Subcutaneous abdominal adipose tissue (tissue), 5 donors: ENCODE data around the gene SCYGR2.

Experiments
- H3K27ac ChIP-seq: one replicate; pipeline ENCODE4 v1.7.0; 2013; ENCODE audit warnings: low read depth, mild to moderate bottlenecking, inconsistent platforms, low read length, moderate library complexity
- H3K27me3 ChIP-seq, 5 donors: one replicate each; pipeline ENCODE4 v1.7.0; 2013; ENCODE audit warnings: low read length in 5 of 5, inconsistent platforms in 1 of 5; ENCODE audit not compliant: control insufficient read depth in 5 of 5, insufficient read depth in 4 of 5
- H3K36me3 ChIP-seq, 5 donors: one replicate each; pipeline ENCODE4 v1.7.0; 2013; ENCODE audit warnings: low read length in 5 of 5; ENCODE audit not compliant: control insufficient read depth in 5 of 5, insufficient read depth in 5 of 5
- H3K4me1 ChIP-seq, 5 donors: one replicate each; pipeline ENCODE4 v1.7.0; 2013; ENCODE audit warnings: low read length in 5 of 5, mild to moderate bottlenecking in 3 of 5, moderate library complexity in 1 of 5; ENCODE audit not compliant: control insufficient read depth in 5 of 5, insufficient read depth in 5 of 5
- H3K4me3 ChIP-seq, 5 donors: one replicate each; pipeline ENCODE4 v1.7.0; 2013; ENCODE audit warnings: low read length in 5 of 5, low read depth in 1 of 5
- H3K9ac ChIP-seq, 5 donors: one replicate each; pipeline ENCODE4 v1.7.0; 2013; ENCODE audit warnings: low read length in 5 of 5, mild to moderate bottlenecking in 4 of 5, moderate library complexity in 3 of 5
- H3K9me3 ChIP-seq, 5 donors: one replicate each; pipeline ENCODE4 v1.7.0; 2013; ENCODE audit warnings: low read length in 5 of 5; ENCODE audit not compliant: control insufficient read depth in 5 of 5
- donor health status: healthy.
- donor health status: healthy.
- donor health status: healthy.
- donor health status: healthy.
- donor health status: healthy.

SCYGR2 gene

DNA sequence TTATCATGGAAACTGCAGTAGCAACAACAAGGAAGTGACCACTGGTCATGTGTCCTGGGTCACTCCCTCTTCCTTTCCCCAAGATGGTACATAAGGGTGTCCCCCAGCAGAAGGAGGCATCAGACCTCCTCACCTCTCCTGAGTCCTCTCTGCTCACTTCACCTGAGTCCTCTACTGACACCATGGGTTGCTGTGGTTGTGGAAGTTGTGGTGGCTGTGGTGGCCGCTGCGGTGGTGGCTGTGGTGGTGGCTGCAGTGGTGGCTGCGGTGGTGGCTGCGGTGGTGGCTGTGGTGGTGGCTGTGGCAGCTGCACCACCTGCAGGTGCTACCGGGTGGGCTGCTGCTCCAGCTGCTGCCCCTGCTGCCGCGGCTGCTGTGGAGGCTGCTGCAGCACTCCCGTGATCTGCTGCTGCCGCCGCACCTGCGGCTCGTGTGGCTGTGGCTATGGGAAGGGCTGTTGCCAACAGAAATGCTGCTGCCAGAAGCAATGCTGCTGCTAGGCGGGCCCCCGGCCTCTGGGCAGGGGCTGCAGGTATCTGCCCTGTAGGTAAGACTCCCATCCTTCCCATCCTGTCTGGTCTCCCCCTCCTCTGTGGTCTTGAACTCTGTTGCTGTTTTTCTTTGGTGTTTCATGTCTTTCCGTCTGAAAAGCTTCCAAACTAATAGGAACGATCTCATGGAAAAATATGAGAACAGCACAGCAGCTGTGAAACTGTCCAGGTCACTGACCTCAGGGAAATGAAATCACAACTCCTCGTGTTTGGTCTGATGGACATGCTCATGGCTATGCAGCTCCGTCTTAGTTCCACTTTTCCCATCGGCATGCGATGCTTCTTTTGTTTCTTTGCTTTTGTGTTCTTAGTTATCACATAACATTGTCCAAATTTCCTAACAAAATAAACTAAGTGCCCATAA lies 18.9 kb downstream of the SCYGR2 start, which contains the start of gene SCYGR4:
Gene SCYGR4 (plus strand): TSS at position 183 of the 915 bp plus-strand sequence. CDS start 0 bp downstream, at position 183.
- H3K9me3 ChIP-seq = peaks cover 0 to 6% (median under 1%) of the 10 kb centered on the region in 5 donors
- peaks cover 0 to 14% (median 6%) of the 10 kb centered on the region in 5 donors for H3K4me1 ChIP-seq
- H3K9ac ChIP-seq = no peak within 1 kb of the TSS
- no peaks in the 10 kb centered on the region for H3K36me3 ChIP-seq
- no peaks in the 10 kb centered on the region for H3K27me3 ChIP-seq
- H3K27ac ChIP-seq = no peak within 1 kb of the TSS
- no peak within 1 kb of the TSS for H3K4me3 ChIP-seq

- Histone ChIP-seq H3K4me1 (peaks cover 0 to 3% (median 0%) of the 10 kb centered on the region in 5 donors), H3K4me3 (no peak overlapping the region), H3K27ac (no peak overlapping the region), H3K9ac (no peak overlapping the region), H3K27me3 (no peaks in the 10 kb centered on the region), H3K9me3 (peaks cover 0 to 8% (median 4%) of the 10 kb centered on the region in 5 donors), H3K36me3 (no peaks in the 10 kb centered on the region)
Observed at GRCh38 chr2:227623226-227623625, 24.5 kb downstream of the SCYGR2 start.

DNA sequence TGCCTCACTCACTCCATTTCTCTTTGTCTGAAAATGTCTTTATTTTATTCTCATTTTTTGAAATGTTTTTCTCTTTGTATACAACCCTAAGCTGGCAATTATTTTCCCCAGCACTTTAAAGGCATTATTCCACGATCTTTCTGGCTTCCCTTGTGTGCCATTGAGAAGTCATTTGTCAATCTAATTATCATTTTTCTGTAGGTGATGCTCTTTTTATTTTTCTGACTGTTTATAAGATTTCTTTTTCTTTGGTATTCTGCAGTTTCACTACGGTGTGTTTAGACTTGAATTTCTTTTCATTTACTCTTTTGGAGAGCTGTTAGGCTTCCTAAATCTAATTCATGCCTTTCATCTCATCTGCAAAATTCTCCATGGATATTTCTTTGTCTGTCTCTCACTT lies 26.7 kb downstream of the SCYGR2 start:
- Histone ChIP-seq H3K27ac (no peak overlapping the region), H3K4me1 (peaks cover 0 to 3% (median 0%) of the 10 kb centered on the region in 5 donors), H3K9ac (no peak overlapping the region), H3K4me3 (no peak overlapping the region), H3K27me3 (no peaks in the 10 kb centered on the region), H3K9me3 (peaks cover 0 to 8% (median 4%) of the 10 kb centered on the region in 5 donors), H3K36me3 (no peaks in the 10 kb centered on the region)

- Histone ChIP-seq H3K36me3 (no peaks in the 10 kb centered on the region), H3K9ac (no peak overlapping the region), H3K9me3 (peaks cover 0 to 8% (median 4%) of the 10 kb centered on the region in 5 donors), H3K27ac (no peak overlapping the region), H3K27me3 (no peaks in the 10 kb centered on the region), H3K4me1 (peaks cover 0 to 3% (median 0%) of the 10 kb centered on the region in 5 donors), H3K4me3 (no peak overlapping the region)
Observed at GRCh38 chr2:227626580-227627151, 28.0 kb downstream of the SCYGR2 start.

GRCh38 chr2:227627769-227628168 lies 29.1 kb downstream of the SCYGR2 start:
- H3K27me3 ChIP-seq = no peaks in the 10 kb centered on the region
- H3K27ac ChIP-seq = no peak overlapping the region
- no peak overlapping the region for H3K4me3 ChIP-seq
- H3K9ac ChIP-seq = no peak overlapping the region
- H3K9me3 ChIP-seq = peaks cover 0 to 1% (median under 1%) of the 10 kb centered on the region in 5 donors
- peaks cover 0 to 3% (median 0%) of the 10 kb centered on the region in 5 donors for H3K4me1 ChIP-seq
- no peaks in the 10 kb centered on the region for H3K36me3 ChIP-seq

DNA sequence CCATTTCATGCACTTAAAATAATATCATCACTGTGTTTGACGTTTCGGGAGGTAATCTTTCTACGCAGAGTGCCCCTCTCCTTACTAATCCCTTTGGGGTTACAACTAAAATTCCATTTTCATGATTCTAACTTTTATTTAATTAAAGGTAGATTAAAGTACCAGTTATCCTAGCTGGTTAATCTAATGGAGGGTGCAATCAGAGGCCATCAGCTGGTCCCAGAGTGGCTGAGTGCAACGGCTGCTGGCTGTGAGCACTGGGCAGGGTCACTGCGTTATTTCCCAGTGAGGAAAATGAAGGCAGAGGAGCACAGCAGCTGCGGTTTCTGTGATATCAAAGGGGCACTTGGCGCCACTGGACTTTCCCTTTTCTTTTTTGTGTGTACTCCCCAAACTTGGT lies 30.7 kb downstream of the SCYGR2 start:
- no peaks in the 10 kb centered on the region for H3K27me3 ChIP-seq
- no peaks in the 10 kb centered on the region for H3K9me3 ChIP-seq
- no peak overlapping the region for H3K27ac ChIP-seq
- H3K4me3 ChIP-seq = no peak overlapping the region
- no peaks in the 10 kb centered on the region for H3K4me1 ChIP-seq
- no peak overlapping the region for H3K9ac ChIP-seq
- H3K36me3 ChIP-seq = no peaks in the 10 kb centered on the region

GRCh38 chr2:227630322-227630721 lies 31.6 kb downstream of the SCYGR2 start:
- no peak overlapping the region for H3K9ac ChIP-seq
- no peaks in the 10 kb centered on the region for H3K9me3 ChIP-seq
- H3K27ac ChIP-seq = no peak overlapping the region
- H3K4me3 ChIP-seq = no peak overlapping the region
- H3K36me3 ChIP-seq = no peaks in the 10 kb centered on the region
- no peaks in the 10 kb centered on the region for H3K27me3 ChIP-seq
- no peaks in the 10 kb centered on the region for H3K4me1 ChIP-seq

- Histone ChIP-seq H3K36me3 (no peaks in the 10 kb centered on the region), H3K27me3 (no peaks in the 10 kb centered on the region), H3K4me3 (no peak overlapping the region), H3K27ac (no peak overlapping the region), H3K9me3 (no peaks in the 10 kb centered on the region), H3K4me1 (no peaks in the 10 kb centered on the region), H3K9ac (no peak overlapping the region)
Observed at GRCh38 chr2:227632827-227633226, 34.1 kb downstream of the SCYGR2 start.

DNA sequence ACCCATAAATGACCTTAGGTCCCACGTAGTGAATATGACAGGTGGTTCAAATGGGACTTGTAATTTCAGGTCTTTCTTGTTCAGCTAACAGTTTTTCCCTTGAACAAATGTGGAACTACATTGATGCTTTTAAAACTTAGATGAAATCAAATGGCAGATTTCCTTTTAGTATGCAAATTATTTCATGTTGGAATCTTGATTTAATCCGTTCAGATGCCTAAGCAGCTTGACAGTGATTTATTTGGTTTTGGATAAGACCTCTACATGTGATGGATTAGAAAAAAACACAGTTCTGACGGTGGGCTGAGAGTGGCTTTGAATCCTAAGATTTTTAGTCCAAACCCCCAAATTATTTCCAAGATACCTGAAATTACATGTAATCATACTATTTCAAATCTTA lies 35.5 kb downstream of the SCYGR2 start:
- no peak overlapping the region for H3K4me3 ChIP-seq
- no peaks in the 10 kb centered on the region for H3K9me3 ChIP-seq
- H3K36me3 ChIP-seq = no peaks in the 10 kb centered on the region
- H3K27ac ChIP-seq = no peak overlapping the region
- no peaks in the 10 kb centered on the region for H3K4me1 ChIP-seq
- H3K9ac ChIP-seq = no peak overlapping the region
- no peaks in the 10 kb centered on the region for H3K27me3 ChIP-seq

- no peak overlapping the region for H3K4me3 ChIP-seq
Observed at GRCh38 chr2:227642656-227643055, 44.0 kb downstream of the SCYGR2 start.

More at GRCh38 chr2:227642656-227643055, 44.0 kb downstream of the SCYGR2 start:
- Histone ChIP-seq H3K27me3 (no peaks in the 10 kb centered on the region), H3K4me1 (no peaks in the 10 kb centered on the region), H3K27ac (no peak overlapping the region), H3K9me3 (no peaks in the 10 kb centered on the region), H3K9ac (no peak overlapping the region), H3K36me3 (no peaks in the 10 kb centered on the region)
